Inflammatory macrophage treated with lipopolysaccharide for 4 hours (primary cell): ENCODE data around the gene SACM1L.

Experiments
- DNase-seq: peaks from one replicate; pipeline ENCODE4 v3.0.0-alpha.2; 2020

SACM1L gene, protein sequence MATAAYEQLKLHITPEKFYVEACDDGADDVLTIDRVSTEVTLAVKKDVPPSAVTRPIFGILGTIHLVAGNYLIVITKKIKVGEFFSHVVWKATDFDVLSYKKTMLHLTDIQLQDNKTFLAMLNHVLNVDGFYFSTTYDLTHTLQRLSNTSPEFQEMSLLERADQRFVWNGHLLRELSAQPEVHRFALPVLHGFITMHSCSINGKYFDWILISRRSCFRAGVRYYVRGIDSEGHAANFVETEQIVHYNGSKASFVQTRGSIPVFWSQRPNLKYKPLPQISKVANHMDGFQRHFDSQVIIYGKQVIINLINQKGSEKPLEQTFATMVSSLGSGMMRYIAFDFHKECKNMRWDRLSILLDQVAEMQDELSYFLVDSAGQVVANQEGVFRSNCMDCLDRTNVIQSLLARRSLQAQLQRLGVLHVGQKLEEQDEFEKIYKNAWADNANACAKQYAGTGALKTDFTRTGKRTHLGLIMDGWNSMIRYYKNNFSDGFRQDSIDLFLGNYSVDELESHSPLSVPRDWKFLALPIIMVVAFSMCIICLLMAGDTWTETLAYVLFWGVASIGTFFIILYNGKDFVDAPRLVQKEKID

DNA sequence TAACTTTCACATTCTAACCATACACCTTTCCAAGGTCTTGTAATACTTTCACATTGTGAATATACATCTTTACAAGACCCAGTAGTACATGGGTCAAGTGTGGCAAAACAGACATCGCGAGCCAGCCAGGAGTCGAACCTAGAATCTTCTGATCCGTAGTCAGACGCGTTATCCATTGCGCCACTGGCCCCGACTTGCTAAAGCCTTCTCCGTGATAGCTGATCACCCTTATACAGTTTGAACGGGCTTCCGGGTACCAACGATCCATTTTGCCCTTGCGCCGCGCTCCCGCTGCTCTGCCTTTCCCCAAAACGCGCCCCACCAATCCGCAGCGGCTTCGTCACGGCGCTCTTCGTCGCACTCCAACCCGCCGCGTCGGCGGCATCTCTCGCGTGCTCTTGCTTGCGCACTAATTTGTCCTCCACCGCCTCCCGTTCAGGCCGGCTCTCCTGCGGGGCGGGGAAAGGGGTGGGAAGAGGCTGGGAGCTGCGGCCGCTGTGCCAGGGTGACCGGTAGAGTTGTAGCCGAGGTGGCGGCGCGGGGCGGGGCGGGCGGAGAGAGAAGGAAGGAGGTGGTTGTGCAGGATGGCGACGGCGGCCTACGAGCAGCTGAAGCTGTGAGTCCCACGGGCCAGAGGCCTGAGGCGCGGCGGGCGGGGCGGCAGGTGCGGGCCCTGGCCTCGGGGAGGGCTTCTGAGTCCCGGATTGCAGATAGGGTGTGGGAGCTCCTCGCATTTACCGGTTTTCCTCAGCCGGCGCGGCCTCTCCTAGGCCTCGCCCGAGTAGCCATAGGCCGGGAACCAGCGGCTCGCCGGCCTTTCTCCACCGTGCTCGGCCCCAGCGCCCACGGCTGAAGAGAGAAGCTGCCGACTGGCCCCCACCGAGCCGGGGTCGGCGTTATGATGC lies at the start of gene SACM1L:
SACM1L (plus strand) TSS at position 515 of the 905 bp plus-strand sequence; CDS start at position 585, 70 bp downstream.
- peak; percentile 100 for DNase-seq

DNA sequence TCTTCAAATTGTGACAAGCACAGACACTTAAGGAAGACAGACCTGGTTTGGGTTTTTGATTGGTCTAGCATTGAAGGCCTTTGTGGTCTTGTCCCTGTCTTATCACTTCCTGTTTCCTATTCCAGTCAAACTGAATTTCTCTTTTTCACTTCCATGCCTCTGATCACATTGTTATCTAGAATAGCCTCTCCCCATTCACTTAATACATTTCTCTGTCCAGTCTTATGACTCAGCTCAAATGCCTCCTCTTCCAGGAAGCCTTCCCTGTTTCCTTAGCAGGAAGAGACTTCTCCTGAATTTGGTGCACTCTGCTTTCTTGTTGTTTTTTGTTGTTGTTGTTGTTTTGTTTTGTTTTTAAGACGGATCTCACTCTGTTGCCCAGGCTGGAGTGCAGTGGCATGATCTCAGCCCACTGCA lies 49.1 kb upstream of the SACM1L start:
- peak; percentile 91 for DNase-seq

DNA sequence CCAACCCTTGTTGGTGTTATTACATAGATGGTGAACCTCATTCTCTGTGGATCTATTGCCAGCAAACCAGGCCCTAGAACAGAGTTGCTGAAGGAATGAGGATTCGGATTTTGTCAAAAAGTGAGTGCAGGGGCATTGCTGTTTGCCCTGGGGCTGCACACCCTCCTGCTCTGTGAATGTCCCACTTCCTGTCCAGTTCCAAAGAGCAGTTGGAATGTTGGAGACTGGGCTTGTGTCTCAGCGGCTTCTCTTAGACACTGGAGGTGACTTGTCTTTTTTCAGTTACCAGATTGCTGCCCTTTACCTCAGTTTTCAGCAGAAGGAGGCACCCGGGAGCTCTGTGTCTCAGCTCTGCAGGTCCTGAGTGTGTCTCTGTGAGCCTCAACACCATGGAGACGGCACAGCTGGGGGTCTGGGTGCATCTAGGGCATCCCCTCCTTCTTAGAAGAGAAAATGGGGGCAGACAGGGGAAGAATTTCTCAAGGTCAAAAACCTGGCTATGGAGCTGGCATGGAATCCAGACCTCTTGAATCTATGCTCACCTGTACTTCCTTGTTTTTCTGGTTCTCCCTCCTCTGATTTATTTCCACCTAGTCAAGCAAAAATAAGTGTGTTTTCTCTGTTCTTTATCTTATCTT lies 48.4 kb upstream of the SACM1L start:
- DNase-seq = no peak

DNA sequence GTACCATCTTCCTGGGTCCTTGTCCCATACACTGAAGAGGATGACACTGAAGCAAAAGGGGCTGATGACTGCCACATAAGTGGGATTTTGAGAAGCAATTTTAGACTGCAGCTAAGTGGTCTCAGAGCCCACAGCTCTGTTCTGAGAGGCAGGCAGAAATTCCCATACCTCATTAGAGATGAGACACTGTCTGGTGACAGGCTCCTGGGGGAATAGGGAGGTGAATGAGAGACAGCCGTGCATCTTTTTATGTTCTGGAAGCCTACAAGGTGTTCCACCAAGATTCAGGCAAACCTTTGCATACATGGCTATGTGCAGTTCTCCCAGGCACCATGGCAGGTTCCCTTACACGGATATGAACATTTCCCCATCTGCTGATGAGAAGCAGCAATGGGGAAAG lies 47.4 kb upstream of the SACM1L start:
- DNase-seq = no peak

DNA sequence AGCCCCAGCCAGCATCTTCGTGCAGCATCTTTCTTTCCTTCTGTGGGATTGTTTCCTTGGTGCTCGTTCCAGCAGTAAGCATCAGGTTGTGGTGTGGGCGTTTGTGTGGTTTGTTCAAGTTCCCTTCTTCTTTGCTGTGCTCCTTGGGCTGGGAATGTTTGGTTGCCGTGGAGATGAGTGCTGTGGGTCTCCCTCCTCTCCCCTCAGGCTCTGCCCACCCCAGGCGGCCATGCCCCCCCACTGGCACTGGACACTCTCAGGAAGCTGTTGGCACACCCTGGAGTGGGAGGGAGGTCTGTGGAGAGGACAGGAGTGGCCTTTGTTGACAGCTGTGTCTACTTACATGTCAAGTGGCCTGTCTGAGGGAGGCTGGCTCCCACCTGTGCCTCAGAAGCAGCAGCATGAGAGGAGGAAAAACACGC lies 46.5 kb upstream of the SACM1L start:
- peak; percentile 62 for DNase-seq

DNA sequence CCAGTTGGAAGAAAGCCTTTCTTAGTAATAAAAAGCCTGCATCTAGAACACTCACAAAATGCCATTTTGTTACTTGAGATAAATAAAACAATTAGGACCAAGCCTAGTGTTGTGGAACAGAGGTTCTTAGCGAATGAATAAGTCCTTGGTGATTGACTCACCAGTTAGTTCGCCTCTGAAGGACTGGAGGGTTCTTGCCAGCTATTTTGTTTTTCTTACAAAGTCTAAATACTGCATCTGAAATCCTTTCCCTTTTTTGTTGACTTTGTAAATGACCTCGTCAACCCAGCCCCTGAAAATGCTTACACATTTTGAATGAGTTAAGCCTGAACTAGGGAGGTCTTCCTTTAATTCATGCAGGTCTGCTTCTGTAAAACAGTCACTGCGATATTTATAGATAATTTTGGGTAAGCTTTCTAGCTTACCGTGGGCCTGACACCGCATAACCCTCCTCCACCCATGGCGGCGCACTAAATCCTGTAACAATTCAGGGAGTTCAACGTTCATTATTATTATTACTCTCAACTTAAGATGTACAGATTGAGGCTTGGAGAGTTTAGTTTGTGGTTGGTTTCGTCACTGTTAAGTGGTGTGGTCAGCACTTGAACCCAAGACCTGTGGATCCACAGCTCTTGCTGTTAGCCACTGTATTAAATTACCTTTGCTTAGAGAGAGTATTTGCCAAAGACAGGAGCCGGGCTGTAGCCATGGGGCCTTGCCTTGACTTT lies 45.0 kb upstream of the SACM1L start:
- peak; percentile 39 for DNase-seq

DNA sequence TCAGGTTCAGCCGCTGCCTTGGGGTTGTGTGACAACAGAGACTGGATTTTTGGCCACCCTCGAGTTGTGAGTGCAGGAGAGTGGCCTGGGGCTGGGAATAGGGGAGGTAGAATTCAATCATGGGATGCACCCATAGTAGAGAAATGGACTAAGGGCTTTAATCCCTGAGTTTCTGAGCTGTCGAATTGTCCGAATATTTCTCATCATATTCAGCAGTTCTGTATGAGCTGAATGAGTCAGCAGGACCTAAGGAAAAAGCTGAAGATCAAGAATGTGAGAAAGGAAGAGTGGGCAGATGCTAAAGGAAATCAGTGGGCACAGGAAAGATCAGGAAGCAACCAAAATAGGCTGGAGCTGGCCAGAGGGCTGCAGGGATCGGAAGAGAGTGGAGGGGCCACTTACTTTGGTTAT lies 44.4 kb upstream of the SACM1L start:
- peak; percentile 77 for DNase-seq

DNA sequence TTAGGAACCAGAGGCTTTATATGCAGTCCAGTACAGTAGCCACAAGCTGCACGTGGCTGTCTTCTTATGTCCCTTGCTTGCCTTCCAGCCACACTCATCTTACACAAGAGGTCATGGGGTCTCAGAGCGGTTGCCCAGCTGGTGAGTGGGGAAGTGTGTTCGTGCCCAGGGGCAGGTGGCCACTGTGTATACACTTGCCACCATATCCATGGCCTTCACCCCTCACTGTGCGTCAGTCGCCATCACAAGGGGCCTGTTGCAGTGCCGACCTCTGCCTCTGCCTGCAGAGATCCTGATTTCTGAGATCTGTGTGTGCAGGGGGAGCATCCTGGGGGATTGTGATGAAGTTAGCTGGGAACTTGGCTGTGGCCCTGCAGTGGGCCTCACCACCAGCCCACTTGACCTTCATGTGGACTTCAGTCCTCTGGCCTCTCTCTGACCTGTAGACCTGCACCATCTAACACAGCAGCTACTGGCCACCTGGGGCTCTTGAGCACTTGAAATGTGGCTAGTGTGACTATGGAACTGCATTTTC lies 43.1 kb upstream of the SACM1L start:
- peak; percentile 83 for DNase-seq

DNA sequence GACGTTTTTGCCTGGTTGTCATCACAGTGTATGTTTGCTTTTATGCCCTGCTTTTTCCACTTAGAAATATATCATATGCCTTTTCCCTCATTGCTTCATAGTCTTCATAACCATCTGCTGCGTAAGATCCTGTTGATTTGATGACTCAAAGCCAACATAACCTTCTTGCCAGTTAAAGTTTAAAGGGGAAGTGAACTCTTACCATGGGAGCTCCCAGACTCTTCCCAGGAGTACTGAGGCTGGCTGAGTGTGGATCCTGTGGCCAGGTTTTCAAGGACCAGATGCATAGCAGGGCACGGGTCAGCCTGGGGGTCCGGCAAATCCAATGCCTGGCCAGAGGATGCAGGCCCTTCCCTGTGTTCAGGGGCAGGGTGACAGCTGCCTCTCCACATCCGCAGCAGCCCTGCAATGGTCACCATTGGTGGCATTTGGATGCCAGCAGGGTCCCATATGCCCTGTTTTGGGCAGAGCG lies 42.0 kb upstream of the SACM1L start:
- peak; percentile 95 for DNase-seq

DNA sequence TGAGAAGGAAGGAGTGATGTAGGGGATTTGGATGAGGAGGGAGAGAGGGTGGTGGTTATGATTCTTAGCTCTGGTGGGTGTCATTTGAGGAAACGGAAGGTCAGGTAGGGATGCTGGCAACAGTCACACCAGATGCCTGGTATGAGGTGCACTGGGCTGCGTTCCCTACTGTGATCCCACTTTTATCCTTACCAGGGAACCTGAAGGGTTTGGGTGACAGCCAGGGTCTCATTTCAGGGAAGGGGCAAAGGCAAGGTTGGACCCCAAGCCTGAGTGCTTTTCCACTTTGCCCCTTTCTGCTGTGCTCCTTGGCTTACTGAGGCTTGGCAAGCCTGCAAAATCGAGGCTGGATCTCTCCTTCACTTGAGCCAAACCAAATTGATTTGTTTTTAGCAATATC lies 36.0 kb upstream of the SACM1L start:
- DNase-seq = no peak

DNA sequence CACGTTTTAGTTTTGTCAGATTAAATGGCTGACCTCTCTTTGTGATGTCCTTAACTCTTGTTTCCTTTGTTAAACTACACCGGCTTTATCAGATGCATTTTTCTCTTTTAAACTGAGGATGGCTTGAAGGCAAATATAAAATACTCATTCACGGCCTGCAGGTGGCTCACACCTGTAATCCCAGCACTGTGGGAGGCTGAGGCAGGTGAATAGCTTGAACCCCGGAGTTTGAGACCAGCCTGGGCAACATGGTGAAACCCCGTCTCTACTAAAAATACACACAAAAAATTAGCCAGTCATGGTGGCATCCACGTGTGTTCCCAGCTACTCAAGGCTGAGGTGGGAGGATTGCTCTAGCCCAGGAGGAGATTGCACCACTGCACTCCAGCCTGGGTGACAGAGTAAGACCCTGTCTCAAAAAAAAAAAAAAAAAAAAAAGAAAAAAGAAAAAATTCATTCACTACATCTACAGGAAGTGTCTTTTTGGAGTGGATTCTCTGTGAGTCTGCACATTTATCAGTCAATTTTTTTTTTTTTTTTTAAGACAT lies 34.7 kb upstream of the SACM1L start:
- peak; percentile 67 for DNase-seq

DNA sequence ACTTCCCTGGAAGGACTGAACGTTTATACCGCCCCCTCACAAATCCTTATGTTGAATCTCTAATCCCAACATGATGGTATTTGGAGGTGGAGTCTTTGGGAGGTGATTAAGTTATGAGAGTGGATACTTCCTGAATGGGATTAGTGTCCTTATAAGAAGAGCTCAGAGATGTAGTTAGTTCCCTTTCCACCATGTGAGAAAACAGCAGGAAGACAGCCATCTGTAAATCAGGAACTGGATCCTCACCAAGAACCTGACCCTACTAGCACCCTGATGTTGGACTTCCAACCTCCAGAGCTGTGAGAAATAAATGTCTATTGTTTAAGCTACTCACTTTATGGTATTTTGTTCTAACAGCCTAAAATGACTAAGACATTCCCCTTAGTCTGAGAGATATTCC lies 33.3 kb upstream of the SACM1L start:
- peak; percentile 76 for DNase-seq

DNA sequence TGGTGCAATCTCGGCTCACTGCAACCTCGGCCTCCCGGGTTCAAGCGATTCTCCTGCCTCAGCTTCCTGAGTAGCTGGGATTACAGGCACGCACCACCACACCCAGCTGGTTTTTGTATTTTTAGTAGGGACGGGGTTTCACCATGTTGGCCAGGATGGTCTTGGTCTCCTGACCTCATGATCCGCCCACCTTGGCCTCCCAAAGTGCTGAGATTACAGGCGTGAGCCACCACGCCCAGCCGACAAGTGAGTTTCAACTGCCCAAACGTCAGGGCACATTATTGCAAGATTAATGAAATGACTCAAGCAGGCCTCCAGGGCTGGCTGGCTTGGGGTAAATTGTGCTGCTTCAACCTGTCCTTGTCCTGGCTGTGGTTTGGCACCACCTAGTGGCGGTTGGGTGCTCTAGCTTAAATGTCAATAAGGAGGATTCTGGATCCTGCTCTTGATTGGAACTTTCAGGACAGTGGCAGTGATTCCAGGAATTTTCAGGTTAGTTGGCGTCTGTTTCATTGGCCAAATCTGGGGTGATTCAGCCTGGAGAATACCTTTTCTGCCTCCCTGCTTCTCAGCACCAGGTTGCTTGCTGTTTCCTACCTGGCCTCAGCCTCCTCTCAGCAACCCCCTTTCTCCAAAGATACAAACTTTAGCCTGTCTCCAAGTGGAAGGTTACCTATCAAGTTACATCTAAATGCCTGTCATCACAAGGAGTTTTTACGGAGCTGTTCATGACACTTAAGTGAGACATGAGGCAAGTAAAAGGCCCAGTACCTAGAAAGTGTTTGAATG lies 32.4 kb upstream of the SACM1L start:
- DNase-seq = peak; percentile 98

DNA sequence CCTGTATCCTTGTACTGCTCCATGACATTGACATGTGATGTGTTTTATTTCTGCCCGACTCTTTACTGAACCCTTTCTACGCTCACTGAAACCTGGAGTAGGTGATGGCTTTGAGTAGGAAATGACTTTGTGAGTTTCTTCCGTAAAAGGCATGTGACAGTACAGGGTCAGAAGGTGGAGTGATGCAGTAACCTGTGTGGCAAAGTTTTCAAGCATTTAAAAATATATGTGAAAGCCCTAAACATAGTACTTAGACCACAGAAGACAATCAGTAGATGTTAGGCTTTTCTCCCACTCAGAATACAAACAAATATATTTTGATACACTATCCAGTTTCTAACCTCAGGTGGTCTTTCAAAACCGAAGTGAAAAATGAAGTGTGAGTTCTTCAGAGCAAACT lies 31.3 kb upstream of the SACM1L start:
- DNase-seq = no peak

DNA sequence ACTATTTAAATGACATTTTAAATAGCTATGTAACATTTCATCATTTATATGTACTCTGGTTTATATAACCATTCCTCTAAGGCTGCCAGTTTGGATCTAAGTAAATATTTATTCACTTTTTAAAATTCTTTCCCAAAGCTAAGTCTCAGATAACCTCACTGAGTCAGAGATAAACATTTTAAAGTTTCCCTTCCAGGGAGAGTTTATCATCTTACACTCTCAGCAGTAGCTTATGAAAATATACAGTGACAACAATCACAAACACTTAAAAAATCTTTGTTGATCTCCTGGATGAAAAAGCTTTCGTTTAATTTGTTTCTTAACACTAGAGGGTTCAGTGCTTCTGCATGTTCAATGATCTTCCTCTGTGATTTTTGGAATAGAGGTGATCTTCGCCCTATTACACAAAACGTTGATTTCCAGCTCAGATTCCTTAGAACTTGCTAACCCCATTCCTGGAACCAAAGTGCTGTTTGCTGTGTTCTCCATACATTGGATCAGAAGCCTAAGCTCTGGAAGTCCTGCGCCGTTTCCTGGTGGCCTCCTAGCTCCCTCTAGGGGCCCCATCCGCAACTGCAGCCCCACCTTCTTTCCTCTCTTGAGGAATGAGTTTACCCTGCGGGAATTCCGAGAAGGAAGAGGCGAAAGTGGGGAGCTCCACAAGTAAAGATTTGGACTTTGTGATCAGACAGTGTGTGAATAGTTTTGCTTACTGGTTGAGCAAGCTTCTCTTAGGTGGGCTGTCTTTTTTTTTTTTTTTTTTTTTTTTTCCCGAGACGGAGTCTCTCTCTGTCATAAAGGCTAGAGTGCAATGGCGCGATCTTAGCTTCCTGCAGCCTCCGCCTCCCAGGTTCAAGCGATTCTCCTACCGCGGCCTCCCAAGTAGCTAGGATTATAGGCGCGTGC lies 29.3 kb upstream of the SACM1L start:
- peak; percentile 44 for DNase-seq

DNA sequence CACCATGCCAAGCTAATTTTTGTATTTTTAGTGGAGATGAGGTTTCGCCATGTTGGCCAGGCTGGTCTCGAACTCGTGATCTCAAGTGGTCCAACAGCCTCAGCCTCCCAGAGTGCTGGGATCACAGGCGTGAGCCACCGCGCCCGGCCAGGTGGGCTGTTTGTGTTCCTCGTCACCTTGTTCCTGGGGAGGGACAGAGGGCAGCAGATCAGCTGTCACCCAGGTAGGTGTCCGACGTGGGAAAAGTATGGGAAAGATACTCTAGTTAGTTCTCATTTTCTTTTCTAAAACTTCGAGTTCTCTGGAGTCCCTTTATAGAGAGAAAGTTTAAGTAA lies 28.7 kb upstream of the SACM1L start:
- no peak for DNase-seq

DNA sequence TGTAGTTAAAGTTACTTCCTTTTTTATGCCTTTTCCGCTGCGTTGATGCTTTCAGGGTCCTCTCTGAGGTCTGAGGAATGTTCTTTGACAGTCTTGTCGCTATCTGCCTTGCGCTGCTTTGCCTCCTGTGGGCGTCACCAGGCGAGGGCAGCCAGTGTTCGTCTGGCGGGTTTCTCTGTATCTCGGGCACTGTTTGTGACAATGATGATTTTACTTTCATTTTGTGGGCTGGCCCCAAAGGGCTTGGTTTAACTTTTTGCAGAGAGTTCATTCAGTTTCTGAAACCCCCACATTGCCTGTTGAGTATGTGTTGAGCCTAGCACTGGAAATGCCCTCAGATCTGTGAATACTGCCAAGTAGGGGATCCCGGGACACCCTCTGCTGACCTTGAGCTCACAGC lies 24.6 kb upstream of the SACM1L start:
- peak; percentile 76 for DNase-seq

DNA sequence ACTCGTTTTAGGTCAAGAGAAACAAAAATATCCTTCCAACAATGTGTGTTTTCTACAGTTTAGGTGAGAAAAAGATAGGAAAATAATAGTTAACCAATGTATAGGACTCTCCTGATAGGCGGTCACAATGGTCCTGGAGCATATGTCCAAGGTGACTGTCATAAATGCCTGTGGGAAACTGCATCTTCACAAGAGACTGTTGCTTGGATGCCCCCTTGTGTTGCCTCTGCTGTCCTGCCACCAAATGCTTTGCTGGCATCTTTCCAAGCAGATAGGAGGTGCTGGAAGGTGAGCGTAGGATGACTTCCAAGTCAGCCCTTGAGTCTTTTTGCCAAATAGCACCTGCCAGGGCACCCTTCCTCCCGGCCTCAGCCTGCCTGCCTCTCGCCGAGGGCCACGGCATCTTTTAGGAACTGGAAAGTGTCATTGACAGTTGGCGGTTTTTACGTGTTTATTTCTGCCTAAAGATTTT lies 24.1 kb upstream of the SACM1L start:
- DNase-seq = peak; percentile 73

DNA sequence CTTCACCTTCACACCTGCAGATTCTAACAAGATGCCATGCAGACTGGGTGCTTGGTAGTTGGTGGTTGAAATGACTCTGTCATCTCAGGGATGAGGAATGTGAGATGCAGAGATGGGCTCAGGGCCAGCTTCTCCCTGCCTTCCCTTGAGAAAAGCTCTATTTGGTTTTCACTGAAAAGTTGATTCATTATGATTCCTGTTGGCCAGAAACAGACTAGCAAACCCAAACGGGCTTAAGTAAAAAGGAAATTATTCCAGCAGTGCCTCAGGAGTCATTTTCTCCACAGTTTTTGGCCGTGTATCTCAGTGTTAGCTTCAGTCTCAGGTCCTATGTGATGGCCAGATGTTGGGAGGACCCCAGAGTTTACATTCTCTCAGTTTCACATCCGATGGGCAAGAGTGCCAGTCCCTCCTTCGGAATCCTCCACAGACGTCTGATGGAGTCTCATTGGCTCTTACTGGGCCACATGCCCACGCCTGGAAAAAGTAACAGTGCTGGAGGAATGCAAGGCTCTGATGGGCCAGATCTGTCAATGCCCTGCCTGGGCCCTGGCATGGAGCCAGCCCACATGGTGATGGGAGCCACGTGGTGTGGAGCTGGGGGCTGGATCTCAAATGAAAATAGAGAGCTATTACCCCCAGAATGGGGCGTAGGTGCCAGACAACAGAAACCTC lies 22.3 kb upstream of the SACM1L start:
- DNase-seq = peak; percentile 52
